CD4-positive, alpha-beta T cell treated with Interleukin-12 subunit alpha and Interleukin-12 subunit beta, for 1 hour (primary cell): ENCODE data around the gene PFKFB2.

Experiments used
- DNase-seq: peaks from one replicate; pipeline ENCODE4 v3.0.0-alpha.2; 2020

The PFKFB2 gene

DNA sequence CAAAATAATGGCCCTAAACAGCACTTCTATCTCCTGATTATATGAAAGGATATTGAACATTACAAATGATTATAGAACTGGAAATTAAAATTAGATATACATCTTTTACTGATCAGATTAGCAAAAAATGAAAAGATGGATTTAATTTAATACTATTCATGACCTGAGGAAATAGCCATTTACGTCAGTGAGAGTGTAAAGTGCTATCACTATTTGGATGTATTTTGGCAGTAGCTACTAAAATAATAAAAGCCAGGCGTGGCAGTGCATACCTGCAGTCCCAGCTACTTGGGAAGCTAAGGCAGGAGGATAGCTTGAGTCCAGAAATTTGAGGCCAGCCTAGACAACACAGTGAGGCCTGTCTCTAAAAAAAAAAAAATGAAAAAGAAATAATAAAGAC is 40.9 kb downstream of the PFKFB2 start:
- no peak for DNase-seq

DNA sequence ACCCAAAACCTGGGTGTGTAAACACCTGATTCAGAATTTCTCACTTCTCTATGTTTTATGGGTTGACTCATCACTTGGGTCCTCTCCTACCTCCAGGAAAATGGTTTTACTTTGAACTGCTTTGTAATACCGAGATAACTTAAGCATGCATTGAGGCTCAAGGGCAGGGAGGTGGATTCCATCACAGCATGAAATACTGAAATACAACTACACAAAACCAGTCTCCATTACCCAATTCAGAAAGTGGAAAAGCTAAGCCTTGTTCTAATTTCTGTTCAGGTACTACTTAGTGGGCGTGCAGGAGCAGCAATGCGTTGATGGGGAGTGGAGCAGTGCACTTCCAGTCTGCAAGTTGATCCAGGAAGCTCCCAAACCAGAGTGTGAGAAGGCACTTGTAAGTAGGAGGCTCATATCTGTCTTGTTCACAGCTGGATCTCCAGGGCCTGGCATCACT is 44.8 kb downstream of the PFKFB2 start:
- no peak for DNase-seq

- DNase-seq = no peak
These were observed 48.6 kb downstream of the PFKFB2 start for GRCh38 chr1:207101720-207102119.

- DNase-seq = no peak
These were observed 49.1 kb downstream of the PFKFB2 start for GRCh38 chr1:207102146-207102545.

- no peak for DNase-seq
These were observed 49.6 kb downstream of the PFKFB2 start for GRCh38 chr1:207102659-207103058.

GRCh38 chr1:207103892-207104373 is 50.9 kb downstream of the PFKFB2 start, which contains the start of gene C4BPA:
Gene C4BPA, plus strand, starts transcription at chr1:207104233. Its CDS starts 8,793 bp downstream, at chr1:207113026.
- no peak for DNase-seq

DNA sequence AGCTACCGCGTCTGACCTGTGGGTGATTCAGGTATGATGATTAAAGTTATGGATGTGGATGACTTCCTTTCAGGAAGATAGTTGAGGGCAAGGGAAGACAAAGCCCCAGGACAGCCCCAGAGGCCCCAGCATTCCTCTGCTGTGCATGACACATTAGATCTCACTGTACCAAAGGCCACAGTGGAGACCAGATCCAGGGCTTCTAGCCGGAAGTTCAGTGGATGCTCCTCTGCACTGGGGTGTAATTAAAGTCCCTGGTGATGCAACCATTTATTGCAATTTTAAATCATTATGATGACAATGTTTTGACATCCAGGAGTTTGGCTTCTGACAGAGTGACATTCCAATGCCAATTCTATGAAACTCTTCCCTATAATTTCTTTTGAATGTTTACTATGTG is 55.9 kb downstream of the PFKFB2 start:
- DNase-seq = no peak

- no peak for DNase-seq
These were observed 59.7 kb downstream of the PFKFB2 start for GRCh38 chr1:207112616-207113296.

DNA sequence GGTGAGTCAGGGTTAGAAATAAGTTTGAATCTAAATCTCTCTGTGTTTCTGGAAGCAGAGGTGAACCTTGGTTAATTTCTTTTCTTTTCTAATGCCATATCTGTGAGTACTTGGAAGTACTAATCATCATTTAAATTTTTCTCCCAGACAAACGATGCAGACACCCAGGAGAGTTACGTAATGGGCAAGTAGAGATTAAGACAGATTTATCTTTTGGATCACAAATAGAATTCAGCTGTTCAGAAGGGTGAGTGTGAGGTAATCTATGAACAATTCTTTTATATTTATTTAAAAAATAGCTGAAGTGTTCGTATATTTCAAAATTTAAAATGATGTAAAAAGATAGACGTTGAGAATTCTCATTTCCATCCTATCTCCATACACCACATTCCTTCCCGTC is 62.2 kb downstream of the PFKFB2 start:
- no peak for DNase-seq

DNA sequence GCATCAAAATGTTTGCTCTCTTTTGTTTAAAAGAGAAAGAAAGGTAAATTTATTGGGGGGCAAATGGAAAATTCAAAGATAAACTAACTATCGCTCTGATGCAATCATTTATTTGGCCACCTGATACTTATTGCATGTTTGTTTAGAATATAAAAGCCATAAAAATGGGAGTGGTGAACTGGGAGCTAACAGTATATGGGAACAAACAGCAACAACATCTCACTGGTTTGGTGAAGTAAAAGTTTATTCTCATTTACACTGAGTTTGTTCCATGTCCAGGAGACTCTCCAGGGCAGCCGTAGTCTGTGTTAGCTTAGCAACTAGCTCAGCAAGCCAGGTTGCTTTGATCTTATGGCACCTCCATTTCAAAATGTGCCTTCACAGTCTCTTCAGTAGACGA is 71.3 kb downstream of the PFKFB2 start:
- DNase-seq = no peak

DNA sequence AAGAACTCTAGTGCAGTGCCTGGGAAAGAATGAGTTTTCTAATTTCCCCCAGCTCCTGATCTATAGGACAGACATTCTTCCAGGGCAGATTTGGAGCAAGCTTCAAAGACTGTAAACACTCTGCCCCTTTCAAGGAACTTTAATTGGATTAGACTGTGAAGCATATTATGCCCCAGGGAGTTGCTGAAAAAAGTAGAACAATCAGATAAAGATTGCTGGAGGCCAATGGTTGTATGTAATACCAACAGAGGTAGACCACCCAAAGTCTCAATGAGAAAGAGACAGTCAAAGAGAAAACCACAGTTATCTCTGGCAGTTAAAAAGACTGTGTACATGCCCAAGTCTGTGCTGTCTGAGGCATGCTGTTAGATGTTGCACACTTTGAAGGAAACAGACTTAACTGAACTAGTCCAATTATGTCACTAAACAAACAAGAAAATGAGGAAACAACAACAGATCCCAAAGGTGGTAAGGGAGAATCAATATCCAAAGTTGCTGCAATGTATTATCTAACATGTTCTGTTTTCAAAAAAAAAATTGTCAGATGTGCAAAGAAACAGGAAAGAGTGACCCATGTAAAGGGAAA is 75.4 kb downstream of the PFKFB2 start:
- no peak for DNase-seq

GRCh38 chr1:207129053-207129452 is 76.0 kb downstream of the PFKFB2 start:
- DNase-seq = no peak
